HepG2 (cell line): ENCODE results near the gene NPW. TPM values are rescaled to one million over a fixed set of nuclear protein-coding genes. Genes with fewer than 3 reads are reported as not detected.
A peak's percentile ranks its signal among the peaks of the same experiment; 100 is the strongest.

Experiments used
- CSRNP1 ChIP-seq: sonication (generic); formaldehyde crosslinking; IDR thresholded peaks from 2 replicates; pipeline ENCODE4 v1.8.1; 2023; ENCODE audit warnings: mild to moderate bottlenecking, missing genetic modification reagents
- HMG20B ChIP-seq: conservative IDR thresholded peaks from 2 replicates; pipeline ENCODE4 v1.6.1; 2016; ENCODE audit warnings: missing genetic modification reagents, missing compliant biosample characterization
- IRF1 ChIP-seq: sonication (generic); formaldehyde crosslinking; IDR thresholded peaks from 2 replicates; pipeline ENCODE4 v1.4.0; 2020; ENCODE audit warnings: low read depth, mild to moderate bottlenecking, missing genetic modification reagents
- ISX ChIP-seq: sonication (generic); formaldehyde crosslinking; conservative IDR thresholded peaks from 2 replicates; pipeline ENCODE4 v1.5.0; 2020; ENCODE audit warnings: missing genetic modification reagents
- NCOR1 ChIP-seq: fragments of 200-600 bp; sonication (generic); IDR thresholded peaks from 2 replicates; pipeline ENCODE4 v1.7.0; 2017; ENCODE audit warnings: antibody characterized with exemption, low read length, borderline replicate concordance
- NFIB ChIP-seq: sonication (generic); formaldehyde crosslinking; IDR thresholded peaks from 2 replicates; pipeline ENCODE4 v1.9.0; 2021; ENCODE audit warnings: missing genetic modification reagents, mild to moderate bottlenecking, borderline replicate concordance
- PTBP1 ChIP-seq: fragments of 200-400 bp; formaldehyde crosslinking; IDR thresholded peaks from 2 replicates; pipeline ENCODE4 v1.6.1; 2018; ENCODE audit warnings: low read length, low read depth; ENCODE audit not compliant: poor library complexity, severe bottlenecking
- SKIL ChIP-seq: sonication (generic); formaldehyde crosslinking; IDR thresholded peaks from 2 replicates; pipeline ENCODE4 v1.8.0; 2022; ENCODE audit warnings: missing genetic modification reagents, mild to moderate bottlenecking, moderate library complexity, borderline replicate concordance
- SOX6 ChIP-seq, 2 experiments: fragments of 450-650 bp in 1 of 2; sonication (generic) in 1 of 2; formaldehyde crosslinking in 1 of 2; IDR thresholded peaks; 2 replicates each; pipeline versions ENCODE4 v1.4.0 to v1.6.1; 2017 to 2020; ENCODE audit warnings: antibody characterized with exemption in 1 of 2, mild to moderate bottlenecking in 1 of 2, missing genetic modification reagents in 1 of 2
- SP2 ChIP-seq: sonication (generic); formaldehyde crosslinking; IDR thresholded peaks from 2 replicates; pipeline ENCODE4 v1.5.1; 2020; ENCODE audit warnings: mild to moderate bottlenecking, missing genetic modification reagents
- ZMAT3 ChIP-seq: sonication (generic); formaldehyde crosslinking; conservative IDR thresholded peaks from 2 replicates; pipeline ENCODE4 v1.7.0; 2021; ENCODE audit warnings: missing genetic modification reagents
- polyA plus RNA-seq, 8 experiments: library from polyadenylated mRNA; depleted of rRNA in 3 of 8; stranded (reverse) in 7 of 8; unstranded in 1 of 8; fragments of >200 nt; fragmentation: Illumina TruSeq in 4 of 8; extraction: Trizol in 4 of 8; gene quantifications; 2 replicates each; pipeline versions ENCODE4 v1.2.1 to v1.2.3, GENCODE V29; 2011 to 2016; ENCODE audit warnings: low read depth in 4 of 8, missing spikeins in 1 of 8, mixed read lengths in 1 of 8; ENCODE audit not compliant: insufficient read depth in 1 of 8
- total RNA-seq, 5 experiments: library from RNA; depleted of rRNA; stranded (reverse); fragments of >200 nt; fragmentation: Illumina TruSeq; extraction: Trizol; gene quantifications; 2 replicates each; pipeline ENCODE4 v1.2.3, GENCODE V29; 2016; ENCODE audit warnings: low read depth in 1 of 5
- TF ChIP-seq, protein P1 (sequence below): IDR thresholded peaks from 2 replicates; pipeline ENCODE4 v1.6.1; 2018; ENCODE audit warnings: missing genetic modification reagents, mild to moderate bottlenecking, missing compliant biosample characterization
- TF ChIP-seq, protein P2 (sequence below): sonication (generic); formaldehyde crosslinking; IDR thresholded peaks from 2 replicates; pipeline ENCODE4 v1.4.0; 2020; ENCODE audit warnings: missing genetic modification reagents, borderline replicate concordance
- TF ChIP-seq, protein P3 (sequence below): sonication (generic); formaldehyde crosslinking; IDR thresholded peaks from 2 replicates; pipeline ENCODE4 v1.8.1; 2023; ENCODE audit warnings: mild to moderate bottlenecking, inconsistent platforms, moderate library complexity, missing genetic modification reagents, borderline replicate concordance

Gene NPW
- total and polyA plus RNA-seq, 2 of the 13 experiments (the other 11 are each of a cell fraction or from before 2014, with no cell fraction given), result 0.24 to 0.97 TPM

- no peak for TF ChIP-seq IRF1
- TF ChIP-seq HMG20B (CRISPR knock-in tag), result no peak
- TF ChIP-seq, protein P1, sequence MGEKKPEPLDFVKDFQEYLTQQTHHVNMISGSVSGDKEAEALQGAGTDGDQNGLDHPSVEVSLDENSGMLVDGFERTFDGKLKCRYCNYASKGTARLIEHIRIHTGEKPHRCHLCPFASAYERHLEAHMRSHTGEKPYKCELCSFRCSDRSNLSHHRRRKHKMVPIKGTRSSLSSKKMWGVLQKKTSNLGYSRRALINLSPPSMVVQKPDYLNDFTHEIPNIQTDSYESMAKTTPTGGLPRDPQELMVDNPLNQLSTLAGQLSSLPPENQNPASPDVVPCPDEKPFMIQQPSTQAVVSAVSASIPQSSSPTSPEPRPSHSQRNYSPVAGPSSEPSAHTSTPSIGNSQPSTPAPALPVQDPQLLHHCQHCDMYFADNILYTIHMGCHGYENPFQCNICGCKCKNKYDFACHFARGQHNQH, result peak; percentile 13; the same call in 1 of the 2 replicates
- no peak for TF ChIP-seq ZMAT3 (CRISPR knock-in tag)
- TF ChIP-seq PTBP1, result no peak
- TF ChIP-seq CSRNP1 (CRISPR knock-in tag), result peak; percentile 56; the same call in 1 of the 2 replicates
- TF ChIP-seq SOX6 (IDR thresholded peaks at IDR 0.05), result no peak
- TF ChIP-seq SOX6 (CRISPR knock-in tag; IDR thresholded peaks at IDR 0.05), result peak; percentile 65
- TF ChIP-seq, protein P2, sequence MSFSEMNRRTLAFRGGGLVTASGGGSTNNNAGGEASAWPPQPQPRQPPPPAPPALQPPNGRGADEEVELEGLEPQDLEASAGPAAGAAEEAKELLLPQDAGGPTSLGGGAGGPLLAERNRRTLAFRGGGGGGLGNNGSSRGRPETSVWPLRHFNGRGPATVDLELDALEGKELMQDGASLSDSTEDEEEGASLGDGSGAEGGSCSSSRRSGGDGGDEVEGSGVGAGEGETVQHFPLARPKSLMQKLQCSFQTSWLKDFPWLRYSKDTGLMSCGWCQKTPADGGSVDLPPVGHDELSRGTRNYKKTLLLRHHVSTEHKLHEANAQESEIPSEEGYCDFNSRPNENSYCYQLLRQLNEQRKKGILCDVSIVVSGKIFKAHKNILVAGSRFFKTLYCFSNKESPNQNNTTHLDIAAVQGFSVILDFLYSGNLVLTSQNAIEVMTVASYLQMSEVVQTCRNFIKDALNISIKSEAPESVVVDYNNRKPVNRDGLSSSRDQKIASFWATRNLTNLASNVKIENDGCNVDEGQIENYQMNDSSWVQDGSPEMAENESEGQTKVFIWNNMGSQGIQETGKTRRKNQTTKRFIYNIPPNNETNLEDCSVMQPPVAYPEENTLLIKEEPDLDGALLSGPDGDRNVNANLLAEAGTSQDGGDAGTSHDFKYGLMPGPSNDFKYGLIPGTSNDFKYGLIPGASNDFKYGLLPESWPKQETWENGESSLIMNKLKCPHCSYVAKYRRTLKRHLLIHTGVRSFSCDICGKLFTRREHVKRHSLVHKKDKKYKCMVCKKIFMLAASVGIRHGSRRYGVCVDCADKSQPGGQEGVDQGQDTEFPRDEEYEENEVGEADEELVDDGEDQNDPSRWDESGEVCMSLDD, result no peak
- TF ChIP-seq, protein P3, sequence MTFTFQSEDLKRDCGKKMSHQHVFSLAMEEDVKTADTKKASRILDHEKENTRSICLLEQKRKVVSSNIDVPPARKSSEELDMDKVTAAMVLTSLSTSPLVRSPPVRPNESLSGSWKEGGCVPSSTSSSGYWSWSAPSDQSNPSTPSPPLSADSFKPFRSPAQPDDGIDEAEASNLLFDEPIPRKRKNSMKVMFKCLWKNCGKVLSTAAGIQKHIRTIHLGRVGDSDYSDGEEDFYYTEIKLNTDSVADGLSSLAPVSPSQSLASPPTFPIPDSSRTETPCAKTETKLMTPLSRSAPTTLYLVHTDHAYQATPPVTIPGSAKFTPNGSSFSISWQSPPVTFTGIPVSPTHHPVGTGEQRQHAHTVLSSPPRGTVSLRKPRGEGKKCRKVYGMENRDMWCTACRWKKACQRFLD (CRISPR knock-in tag), result no peak; the same call in 1 of the 2 replicates
- TF ChIP-seq ISX (CRISPR knock-in tag), result no peak
- TF ChIP-seq SP2 (CRISPR knock-in tag), result peak; percentile 66
- no peak for TF ChIP-seq NCOR1
- TF ChIP-seq SKIL, result peak; percentile 48; the same call in 1 of the 2 replicates
- TF ChIP-seq NFIB (CRISPR knock-in tag), result no peak
Measured at GRCh38 chr16:2047330-2048115, 27.9 kb downstream of the NPW start, which contains the start of the genes NTHL1 and TSC2 (continued).
